ENCODE measurements around the gene AURKAIP1.
"Not testable (repeated sequence)": the region's sequence is repeated elsewhere in the genome, so short reads cannot be mapped to it uniquely, and the experiment has no call there.

The AURKAIP1 gene

GRCh38 chr1:1388078-1388472 is 13.1 kb upstream of the AURKAIP1 start:
- no peak overlapping the region for H3K27ac ChIP-seq
- TF ChIP-seq CTCF (conservative IDR thresholded peaks at IDR 0.05): no peak

GRCh38 chr1:1387098-1388077 is 12.4 kb upstream of the AURKAIP1 start:
- H3K27ac ChIP-seq: no peak overlapping the region
- no peak for TF ChIP-seq CTCF (conservative IDR thresholded peaks at IDR 0.05)

GRCh38 chr1:1385931-1386330 is 10.9 kb upstream of the AURKAIP1 start:
- no peak for TF ChIP-seq CTCF (conservative IDR thresholded peaks at IDR 0.05)
- no peak overlapping the region for H3K27ac ChIP-seq

GRCh38 chr1:1385339-1385738 is 10.3 kb upstream of the AURKAIP1 start:
- H3K27ac ChIP-seq: not testable (repeated sequence)

- no peak for TF ChIP-seq CTCF (conservative IDR thresholded peaks at IDR 0.05)
- no peak overlapping the region for H3K27ac ChIP-seq
These were observed 6.3 kb upstream of the AURKAIP1 start for GRCh38 chr1:1381294-1381693.

GRCh38 chr1:1380860-1381259 is 5.9 kb upstream of the AURKAIP1 start:
- no peak for TF ChIP-seq CTCF (conservative IDR thresholded peaks at IDR 0.05)
- no peak overlapping the region for H3K27ac ChIP-seq

- TF ChIP-seq CTCF (conservative IDR thresholded peaks at IDR 0.05): no peak
- H3K27ac ChIP-seq: no peak overlapping the region
These were observed 2.7 kb upstream of the AURKAIP1 start for GRCh38 chr1:1377540-1378205.
